PC-9 (cell line): ENCODE data around the gene BCAR3. TPM values are rescaled to one million over a fixed set of nuclear protein-coding genes. Genes with fewer than 3 reads are reported as not detected.
"Not testable (repeated sequence)": the region's sequence is repeated elsewhere in the genome, so short reads cannot be mapped to it uniquely, and the experiment has no call there.

Source experiments
- BruUV-seq: library from RNA; stranded (reverse); fragments of 400-500 nt; replicated peaks from 2 replicates; lab custom pipeline; 2021; lab: Mats Ljungman, UMichigan
- CTCF ChIA-PET: fragments of 300-600 bp; sonication (Branson Sonifier 250); formaldehyde crosslinking; loops from one replicate; lab custom pipeline; 2022; ENCODE audit warnings: antibody characterized with exemption; lab: Charles Lee
- POLR2A ChIA-PET: fragments of 300-600 bp; sonication (Branson Sonifier 250); formaldehyde crosslinking; loops from one replicate; lab custom pipeline; 2022; ENCODE audit warnings: antibody characterized with exemption; ENCODE audit not compliant: unreplicated experiment; lab: Charles Lee
- DNase-seq, 2 experiments: peaks; one replicate each; pipeline versions ENCODE4 v3.0.0 to v3.0.0-alpha.2; 2015 to 2022; ENCODE audit warnings: mixed read lengths in 1 of 2
- H2AFZ ChIP-seq: fragments of 200-600 bp; sonication (generic); 2 replicates; pipeline ENCODE4 v1.8.1; 2017; ENCODE audit warnings: antibody characterized with exemption
- H3F3A ChIP-seq: fragments of 200-600 bp; sonication (generic); 2 replicates; pipeline ENCODE4 v1.8.1; 2017; ENCODE audit warnings: antibody characterized with exemption, mild to moderate bottlenecking, low read depth; ENCODE audit not compliant: insufficient read depth
- H3K27ac ChIP-seq: fragments of 200-600 bp; sonication (generic); 2 replicates; pipeline ENCODE4 v1.6.1; 2016; ENCODE audit warnings: mixed run types
- H3K27me3 ChIP-seq: fragments of 200-600 bp; sonication (generic); 2 replicates; pipeline ENCODE4 v1.6.1; 2016; ENCODE audit warnings: low read depth, mixed run types; ENCODE audit not compliant: insufficient read depth
- H3K36me3 ChIP-seq: fragments of 200-600 bp; sonication (generic); 2 replicates; pipeline ENCODE4 v1.6.1; 2016; ENCODE audit warnings: low read depth, mixed run types
- H3K4me1 ChIP-seq: fragments of 200-600 bp; sonication (generic); replicated peaks from 2 replicates; pipeline ENCODE4 v1.6.1; 2016; ENCODE audit warnings: mixed run types; ENCODE audit not compliant: insufficient read depth
- H3K4me2 ChIP-seq: fragments of 200-600 bp; sonication (generic); 2 replicates; pipeline ENCODE4 v1.6.1; 2017; ENCODE audit warnings: mixed run types
- H3K4me3 ChIP-seq: fragments of 200-600 bp; sonication (generic); 2 replicates; pipeline ENCODE4 v1.6.1; 2016; ENCODE audit warnings: mixed run types
- H3K79me2 ChIP-seq: fragments of 200-600 bp; sonication (generic); 2 replicates; pipeline ENCODE4 v1.6.1; 2017; ENCODE audit warnings: low read depth, mixed run types
- H3K9me2 ChIP-seq: fragments of 200-600 bp; sonication (generic); 2 replicates; pipeline ENCODE4 v1.8.1; 2017; ENCODE audit warnings: mild to moderate bottlenecking; ENCODE audit not compliant: insufficient read depth
- H3K9me3 ChIP-seq: fragments of 200-600 bp; sonication (generic); 2 replicates; pipeline ENCODE4 v1.8.1; 2016; ENCODE audit warnings: low read depth; ENCODE audit not compliant: insufficient read depth
- H4K20me1 ChIP-seq: fragments of 200-600 bp; sonication (generic); 2 replicates; pipeline ENCODE4 v1.8.1; 2017; ENCODE audit not compliant: insufficient read depth
- CTCF ChIP-seq: fragments of 200-600 bp; sonication (generic); conservative IDR thresholded peaks from 2 replicates; pipeline ENCODE4 v1.6.1; 2017; ENCODE audit warnings: mixed run types, antibody characterized with exemption, mild to moderate bottlenecking, moderate library complexity
- EZH2 ChIP-seq: fragments of 200-600 bp; sonication (generic); IDR thresholded peaks from 2 replicates; pipeline ENCODE4 v1.8.0; 2017; ENCODE audit warnings: antibody characterized with exemption, low read depth
- intact Hi-C: fragments of 100-400 bp; cut with micrococcal nuclease; formaldehyde crosslinking; loops from one replicate; pipeline ENCODE4 v1.10.0; 2022; ENCODE audit not compliant: unreplicated experiment
- total RNA-seq: library from RNA; stranded (reverse); gene quantifications from 2 replicates; pipeline ENCODE4 v1.2.3, GENCODE V29; 2021

BCAR3 gene
- total RNA-seq, 1 experiment from 2014 or later: 70.0 TPM

- H3K4me2 ChIP-seq: peak overlapping the region; percentile 88
- TF ChIP-seq EZH2 (no peak), CTCF (no peak)
- DNase-seq: no peak
- ChIA-PET CTCF (interaction anchor here (0.5 kb wide), 1 partner anchor 14 kb away, joined by 3 read pairs; no protein-coding TSS in a partner anchor), POLR2A (interaction anchor here (0.6 to 0.7 kb wide), 3 partner anchors 18 to 142 kb away, joined by 3 to 26 read pairs (median 5); no protein-coding TSS in a partner anchor)
- intact Hi-C loops: no loop called here
- H4K20me1 ChIP-seq: peaks cover 97% of the 10 kb centered on the region
- peaks cover 86% of the 10 kb centered on the region for H3K36me3 ChIP-seq
- no TSS peak for BruUV-seq
- H3K4me3 ChIP-seq: peak overlapping the region; percentile 4; the same call in 1 of the 2 replicates
- H3F3A ChIP-seq: peaks cover 90% of the 10 kb centered on the region
- no peak overlapping the region; the same call in 1 of the 2 replicates for H3K27ac ChIP-seq
- H3K4me1 ChIP-seq: peaks cover 90% of the 10 kb centered on the region
- H3K79me2 ChIP-seq: peaks cover 100% of the 10 kb centered on the region
- no peaks in the 10 kb centered on the region for H3K9me2 ChIP-seq
- H3K9me3 ChIP-seq: no peaks in the 10 kb centered on the region
- no peaks in the 10 kb centered on the region for H3K27me3 ChIP-seq
- no peak overlapping the region for H2AFZ ChIP-seq
Observed at GRCh38 chr1:93675931-93676330, 5.7 kb downstream of the BCAR3 start.

GRCh38 chr1:93675271-93675670 is 6.4 kb downstream of the BCAR3 start:
- H2AFZ ChIP-seq: no peak overlapping the region
- no peaks in the 10 kb centered on the region for H3K9me3 ChIP-seq
- peaks cover 100% of the 10 kb centered on the region for H4K20me1 ChIP-seq
- H3K36me3 ChIP-seq: peaks cover 89% of the 10 kb centered on the region
- POLR2A ChIA-PET: interaction anchor here (0.6 to 0.7 kb wide), 2 partner anchors 17 to 1494 kb away, joined by 4 to 26 read pairs; no protein-coding TSS in a partner anchor
- DNase-seq: no peak
- no TSS peak for BruUV-seq
- TF ChIP-seq CTCF (no peak), EZH2 (no peak)
- H3K4me3 ChIP-seq: 0 out of 2 replicates have a peak overlapping the region, but pooled peaks have one; percentile 9
- H3K27me3 ChIP-seq: no peaks in the 10 kb centered on the region
- H3F3A ChIP-seq: peaks cover 93% of the 10 kb centered on the region
- no peaks in the 10 kb centered on the region for H3K9me2 ChIP-seq
- peak overlapping the region; percentile 88 for H3K4me2 ChIP-seq
- H3K79me2 ChIP-seq: peaks cover 100% of the 10 kb centered on the region
- intact Hi-C loops: no loop called here
- CTCF ChIA-PET: no interaction called here
- H3K4me1 ChIP-seq: peaks cover 96% of the 10 kb centered on the region
- peak overlapping the region; percentile 62 for H3K27ac ChIP-seq

GRCh38 chr1:93674071-93674470 is 7.6 kb downstream of the BCAR3 start:
- peak overlapping the region; percentile 62 for H3K27ac ChIP-seq
- H3K9me2 ChIP-seq, H3K27me3 ChIP-seq, DNase-seq, H3K4me3 ChIP-seq, H2AFZ ChIP-seq, intact Hi-C loops, H3K9me3 ChIP-seq, POLR2A ChIA-PET, BruUV-seq, CTCF ChIA-PET: not testable (repeated sequence)
- peaks cover 100% of the 10 kb centered on the region for H3K4me1 ChIP-seq
- H3K36me3 ChIP-seq: peaks cover 87% of the 10 kb centered on the region
- H3K4me2 ChIP-seq: peak overlapping the region; percentile 88
- H3F3A ChIP-seq: peaks cover 93% of the 10 kb centered on the region
- peaks cover 98% of the 10 kb centered on the region for H4K20me1 ChIP-seq
- peaks cover 100% of the 10 kb centered on the region for H3K79me2 ChIP-seq
